ELR (cell line): ENCODE results near the gene YTHDF1.

Source experiments
- DNase-seq: peaks from one replicate; pipeline ENCODE4 v3.0.0-alpha.2; 2015; ENCODE audit warnings: low read depth

YTHDF1 gene

GRCh38 chr20:63248835-63249591 lies 33.1 kb upstream of the YTHDF1 start:
- no peak for DNase-seq

- no peak for DNase-seq
These were observed 31.8 kb upstream of the YTHDF1 start for GRCh38 chr20:63247671-63248228.

- DNase-seq: no peak
These were observed 30.8 kb upstream of the YTHDF1 start for GRCh38 chr20:63246490-63247288.

GRCh38 chr20:63244468-63244867 lies 28.5 kb upstream of the YTHDF1 start:
- DNase-seq: no peak

GRCh38 chr20:63243604-63244247 lies 27.8 kb upstream of the YTHDF1 start:
- no peak for DNase-seq

GRCh38 chr20:63242736-63243135 lies 26.8 kb upstream of the YTHDF1 start:
- DNase-seq: no peak

GRCh38 chr20:63241272-63241671 lies 25.3 kb upstream of the YTHDF1 start:
- no peak for DNase-seq

- DNase-seq: no peak
These were observed 24.1 kb upstream of the YTHDF1 start for GRCh38 chr20:63240004-63240403.

GRCh38 chr20:63239431-63239830 lies 23.5 kb upstream of the YTHDF1 start:
- DNase-seq: no peak

- no peak for DNase-seq
These were observed 22.7 kb upstream of the YTHDF1 start for GRCh38 chr20:63238514-63239125.

- no peak for DNase-seq
These were observed 22.1 kb upstream of the YTHDF1 start for GRCh38 chr20:63238031-63238430.

- DNase-seq: no peak
These were observed 20.3 kb upstream of the YTHDF1 start for GRCh38 chr20:63236116-63236837.

- no peak for DNase-seq
These were observed 19.6 kb upstream of the YTHDF1 start, which contains the start of gene BIRC7 for GRCh38 chr20:63235399-63235983. TSS of gene BIRC7 (plus strand) at chr20:63235905. CDS start at chr20:63236097, 192 bp downstream.

GRCh38 chr20:63234693-63235398 lies 18.9 kb upstream of the YTHDF1 start:
- no peak for DNase-seq

GRCh38 chr20:63233924-63234323 lies 18.0 kb upstream of the YTHDF1 start:
- no peak for DNase-seq

- no peak for DNase-seq
These were observed 17.1 kb upstream of the YTHDF1 start for GRCh38 chr20:63233061-63233344.

- peak; percentile 97 for DNase-seq
These were observed 16.5 kb upstream of the YTHDF1 start for GRCh38 chr20:63232235-63233060.

GRCh38 chr20:63230800-63231268 lies 14.9 kb upstream of the YTHDF1 start:
- peak; percentile 78 for DNase-seq

- DNase-seq: no peak
These were observed 12.9 kb upstream of the YTHDF1 start for GRCh38 chr20:63228806-63229205.
